ENCODE measurements around the gene KCNG4.

- TF ChIP-seq CTCF (optimal IDR thresholded peaks at IDR 0.05 in 1 of 3, IDR thresholded peaks at IDR 0.05 in 1 of 3, conservative IDR thresholded peaks at IDR 0.05 in 1 of 3; ENCODE audit: extremely low read depth in 1 of 3, insufficient read depth in 2 of 3, low read length in 3 of 3), result no peak
- no peak for TF ChIP-seq EZH2 (IDR thresholded peaks at IDR 0.05; ENCODE audit: low read length)
These were observed 4.9 kb upstream of the KCNG4 start for GRCh38 chr16:84244728-84245127.

Data from keratinocyte (primary cell).